CD4-positive, alpha-beta T cell treated with Interleukin-6 at 100 ng/mL for 8 hours (primary cell): Measurements from ENCODE around the gene KXD1.

Experiments used
- DNase-seq: peaks from one replicate; pipeline ENCODE4 v3.0.0-alpha.2; 2020; ENCODE audit warnings: mixed read lengths, low spot score

KXD1 gene

GRCh38 chr19:18613589-18614234 lies 56.0 kb downstream of the KXD1 start:
- DNase-seq = no peak

- no peak for DNase-seq
Measured at GRCh38 chr19:18616023-18616422, 58.4 kb downstream of the KXD1 start.

DNA sequence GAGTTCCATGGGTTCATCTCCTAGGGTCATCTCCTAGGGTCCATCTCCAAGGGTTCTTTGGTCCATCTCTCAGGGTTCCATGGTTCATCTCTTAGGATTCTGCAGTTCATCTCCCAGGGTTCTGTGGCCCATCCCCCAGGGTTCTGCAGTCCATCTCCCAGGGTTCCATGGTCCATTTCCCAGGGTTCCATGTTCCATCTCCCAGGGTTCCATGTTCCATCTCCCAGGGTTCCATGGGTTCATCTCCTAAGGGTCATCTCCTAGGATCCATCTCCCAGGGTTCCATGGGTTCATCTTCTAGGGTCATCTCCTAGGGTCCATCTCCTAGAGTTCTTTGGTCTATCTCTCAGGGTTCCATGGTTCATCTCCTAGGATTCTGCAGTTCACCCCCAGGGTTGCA lies 59.9 kb downstream of the KXD1 start:
- no peak for DNase-seq

- DNase-seq = no peak
Measured at GRCh38 chr19:18618236-18618635, 60.6 kb downstream of the KXD1 start.
